ENCODE measurements around the gene SPATS2L. TPM values are rescaled to one million over a fixed set of nuclear protein-coding genes. Genes with fewer than 3 reads are reported as not detected.

SPATS2L gene
- total RNA-seq, 1 donor from 2014 or later, result 491 TPM

DNA sequence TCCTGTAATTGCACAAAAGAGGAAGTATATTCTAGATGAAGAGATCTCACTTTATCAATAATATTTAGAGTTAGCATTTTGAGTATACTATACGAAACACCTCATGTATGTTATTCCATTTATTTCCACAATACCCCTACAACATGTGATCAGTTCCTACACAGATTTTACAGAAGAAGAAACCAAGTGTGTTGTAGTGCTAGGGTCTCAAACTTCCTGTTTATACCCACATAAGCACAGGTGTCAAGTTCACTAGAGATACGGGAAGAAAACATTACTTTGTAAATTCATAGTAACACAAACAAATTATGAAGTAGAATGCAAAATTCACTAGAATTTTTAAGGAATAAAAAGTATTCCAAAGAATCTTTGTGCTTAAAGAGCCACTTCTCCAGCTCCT is 157.0 kb downstream of the SPATS2L start:
- no peak for DNase-seq (ENCODE audit: low read depth)

DNA sequence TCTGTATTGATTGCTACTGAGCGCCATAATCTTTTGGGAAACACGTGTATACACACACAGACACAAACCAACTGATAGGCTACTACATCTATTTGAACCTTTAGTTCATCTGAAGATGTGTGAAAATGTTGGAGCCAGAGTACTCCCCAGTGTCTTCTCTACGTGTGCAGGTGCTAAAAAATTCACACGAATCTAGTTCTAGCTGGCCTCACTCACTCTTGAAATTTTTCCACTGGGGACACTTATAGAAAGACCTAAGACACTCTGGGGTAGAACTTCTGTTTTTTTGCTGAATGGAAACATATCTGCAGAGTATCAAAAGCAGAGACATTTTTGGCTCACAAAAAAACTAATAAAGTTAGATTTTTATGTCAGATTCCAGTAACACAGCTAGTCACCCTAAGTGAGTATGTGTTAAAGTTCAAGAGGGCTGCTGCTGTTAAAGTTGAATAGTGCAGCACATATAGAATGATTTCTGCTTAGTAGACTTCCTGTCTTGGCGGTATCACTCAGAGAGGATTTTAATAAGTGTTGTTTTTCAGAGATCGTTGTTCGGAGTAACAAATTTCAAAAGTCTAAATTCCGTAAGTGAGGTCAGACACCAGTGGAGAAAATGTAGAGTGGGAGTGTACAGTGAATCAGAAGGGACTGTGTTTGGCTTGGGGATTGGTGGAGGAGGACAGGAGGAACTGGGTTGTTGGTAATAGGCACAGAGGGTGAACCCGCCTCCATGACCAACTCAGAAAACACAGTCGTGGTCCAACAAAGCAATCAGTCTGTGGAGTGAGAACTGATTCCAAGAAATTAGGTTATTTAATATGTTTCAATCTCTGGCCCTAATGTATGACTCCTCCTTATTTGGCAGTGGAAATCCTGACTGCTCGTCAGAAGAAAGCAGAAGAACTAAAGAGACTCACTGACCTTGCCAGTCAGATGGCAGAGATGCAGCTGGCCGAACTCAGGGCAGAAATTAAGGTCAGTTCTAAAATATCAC is 160.2 kb downstream of the SPATS2L start:
- DNase-seq (ENCODE audit: low read depth), result no peak

DNA sequence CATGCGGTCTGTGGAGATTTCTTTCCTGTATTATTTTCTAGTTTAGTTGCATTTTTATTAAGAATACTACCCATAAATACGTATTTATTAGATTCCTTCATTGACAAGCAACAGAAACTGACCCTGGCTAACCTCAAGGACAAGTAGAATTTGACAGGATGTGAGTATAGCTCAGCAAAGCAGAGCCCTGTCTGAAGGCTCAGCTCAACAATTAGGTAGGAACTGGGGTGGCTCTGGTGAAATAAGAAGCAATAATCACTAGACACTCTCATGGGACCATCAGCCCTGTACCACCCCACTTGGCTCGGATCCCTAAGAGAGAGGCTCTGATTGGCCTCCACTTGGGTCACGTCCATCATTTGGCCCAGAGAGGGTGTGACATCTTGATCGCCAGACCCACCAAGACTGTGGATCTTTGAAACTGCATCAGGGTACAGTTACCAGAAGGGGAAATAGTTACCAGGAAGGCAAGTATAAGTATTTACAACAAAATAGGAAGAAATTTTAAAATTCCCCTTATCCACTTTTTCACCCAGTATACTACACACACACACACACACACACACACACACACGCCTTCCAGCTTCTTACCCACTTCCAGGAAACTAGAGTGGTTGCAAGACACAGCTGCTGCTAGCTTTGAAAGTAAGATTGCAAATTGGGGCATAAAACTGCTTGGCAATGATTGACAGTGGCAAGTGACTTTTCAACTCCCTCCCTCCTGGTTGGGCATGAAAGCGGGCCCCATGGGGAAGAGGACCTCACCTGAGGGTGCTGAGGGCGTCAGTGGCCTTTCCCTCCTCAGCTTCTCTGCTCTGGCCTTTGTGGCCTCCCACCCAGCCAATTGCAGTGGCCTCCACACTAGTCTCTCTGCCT is 161.6 kb downstream of the SPATS2L start:
- DNase-seq (ENCODE audit: low read depth), result peak; percentile 78

GRCh38 chr2:200469708-200470211 is 163.3 kb downstream of the SPATS2L start:
- DNase-seq (ENCODE audit: low read depth), result peak; percentile 62

DNA sequence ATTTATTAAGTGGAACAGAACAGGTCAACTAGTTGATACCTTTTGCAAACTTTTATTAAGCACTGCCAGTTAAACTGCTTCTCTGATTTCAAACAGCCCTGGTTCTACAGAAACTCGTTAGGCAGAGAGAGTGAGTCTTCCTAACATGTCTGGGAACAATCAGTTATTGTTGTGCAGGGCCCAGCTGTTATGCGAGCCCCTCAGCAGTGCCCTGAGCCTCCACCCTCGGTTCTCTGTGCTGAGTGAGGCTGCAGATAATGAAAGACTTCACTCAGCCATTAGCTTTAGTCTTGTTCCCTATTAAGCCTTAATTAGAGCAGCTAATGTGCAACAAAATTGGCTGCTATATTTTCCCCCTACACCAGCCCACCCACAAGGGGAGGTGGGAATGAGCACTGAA is 163.7 kb downstream of the SPATS2L start:
- no peak for DNase-seq (ENCODE audit: low read depth)

- no peak for DNase-seq (ENCODE audit: low read depth)
These were observed 164.9 kb downstream of the SPATS2L start for GRCh38 chr2:200471324-200471848.

DNA sequence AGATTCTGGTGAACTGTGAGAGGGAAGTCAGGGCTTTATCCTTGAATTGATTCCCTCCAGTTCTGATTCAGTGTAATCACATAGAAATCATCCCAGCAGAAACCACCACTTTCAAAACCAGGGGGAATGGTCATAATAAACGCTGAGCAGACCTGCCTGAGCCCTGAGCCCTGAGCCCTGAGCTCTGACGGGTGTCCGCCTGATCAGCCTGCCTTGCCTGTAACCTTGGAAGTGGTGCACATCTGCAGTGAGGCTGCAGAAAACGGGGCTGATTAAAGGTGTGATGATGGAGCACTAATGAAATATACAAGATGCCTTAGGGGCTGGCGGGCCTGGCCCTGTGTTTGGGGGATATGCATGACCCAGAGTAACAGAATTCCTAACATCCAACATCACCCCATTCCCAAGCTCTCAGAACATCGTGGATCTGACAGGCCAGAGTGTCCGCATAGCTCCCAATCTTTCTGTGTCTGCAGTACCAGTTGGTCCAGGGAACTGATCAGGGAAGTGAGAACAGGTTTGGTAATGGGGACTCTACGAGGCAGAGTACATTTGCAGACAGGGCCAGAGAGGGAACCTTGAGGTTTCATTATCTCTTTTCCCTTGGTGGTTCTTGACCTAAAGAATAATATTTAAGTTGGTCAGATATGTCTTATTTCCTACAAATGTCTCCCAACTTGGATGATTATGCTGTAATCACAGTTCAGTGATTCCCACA is 165.6 kb downstream of the SPATS2L start:
- DNase-seq (ENCODE audit: low read depth), result no peak

GRCh38 chr2:200472853-200473464 is 166.5 kb downstream of the SPATS2L start:
- DNase-seq (ENCODE audit: low read depth), result no peak

DNA sequence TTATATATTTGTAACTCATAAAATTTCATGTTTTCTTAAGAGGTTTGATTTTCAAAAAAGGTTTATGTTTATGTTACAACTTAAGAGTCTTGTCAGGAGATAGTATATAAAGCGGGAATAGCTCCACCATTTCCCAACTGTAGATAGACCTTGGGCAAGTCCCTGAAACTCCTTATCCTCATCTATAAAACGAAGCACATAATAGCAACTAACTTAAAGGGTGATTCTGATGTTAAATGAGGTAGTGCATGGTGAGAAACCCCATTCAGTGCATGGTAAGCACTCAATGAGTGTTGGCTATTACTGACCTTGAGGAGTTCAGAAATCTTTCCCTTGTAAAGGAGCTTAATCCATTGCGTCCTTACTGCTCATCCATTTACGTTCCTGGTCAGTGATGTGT is 169.3 kb downstream of the SPATS2L start:
- no peak for DNase-seq (ENCODE audit: low read depth)

DNA sequence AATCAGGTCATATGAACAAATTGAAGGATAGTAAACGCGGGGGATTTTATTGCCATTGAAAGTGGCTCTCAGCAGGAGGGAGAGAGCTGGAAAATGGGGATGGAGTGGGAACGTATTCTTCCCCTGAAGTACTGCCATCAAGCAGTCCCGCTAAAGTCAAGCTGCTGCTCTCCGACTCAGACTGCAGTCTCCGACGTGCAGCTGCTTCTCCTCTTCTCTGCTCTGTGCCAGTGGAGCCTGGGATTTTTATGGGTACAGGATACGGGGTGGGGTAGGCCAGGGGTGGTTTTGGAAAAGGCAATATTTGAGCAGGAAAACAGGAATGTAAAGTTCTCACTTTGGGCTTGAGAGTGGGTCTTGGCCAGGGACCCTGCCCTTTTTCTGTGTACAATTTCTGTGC is 170.3 kb downstream of the SPATS2L start:
- DNase-seq (ENCODE audit: low read depth), result peak; percentile 55

- DNase-seq (ENCODE audit: low read depth), result no peak
These were observed 171.2 kb downstream of the SPATS2L start for GRCh38 chr2:200477667-200478131.

DNA sequence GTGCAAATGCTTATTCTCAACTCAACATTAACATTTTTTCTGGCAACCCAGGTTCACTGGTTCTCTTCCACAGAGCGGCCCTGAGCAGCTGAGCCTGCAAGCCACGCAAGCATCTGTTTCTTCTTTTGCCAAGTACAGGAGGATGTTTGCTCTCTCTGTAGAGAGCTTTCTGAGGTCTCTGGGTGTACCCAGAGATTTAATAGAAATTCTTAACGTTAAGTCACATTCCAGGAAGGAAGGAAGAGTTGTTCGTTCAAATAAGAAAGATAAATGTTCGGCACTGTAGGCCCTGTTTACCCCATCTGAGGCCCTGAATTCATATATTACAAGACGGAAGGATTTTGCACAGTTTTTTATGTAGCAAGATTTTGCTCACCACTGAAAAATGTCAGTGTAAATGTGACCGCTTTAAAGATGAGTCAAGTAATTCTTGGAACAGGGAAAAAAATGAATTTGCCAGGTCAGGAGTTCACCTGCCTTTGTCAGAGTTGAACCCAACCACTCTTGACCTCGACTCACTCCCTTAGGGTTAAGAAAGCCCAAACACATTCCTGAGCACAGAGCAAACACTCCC is 173.3 kb downstream of the SPATS2L start:
- DNase-seq (ENCODE audit: low read depth), result peak; percentile 51

GRCh38 chr2:200482194-200482593 is 175.7 kb downstream of the SPATS2L start:
- DNase-seq (ENCODE audit: low read depth), result no peak

GRCh38 chr2:200483729-200484198 is 177.3 kb downstream of the SPATS2L start:
- DNase-seq (ENCODE audit: low read depth), result no peak

DNA sequence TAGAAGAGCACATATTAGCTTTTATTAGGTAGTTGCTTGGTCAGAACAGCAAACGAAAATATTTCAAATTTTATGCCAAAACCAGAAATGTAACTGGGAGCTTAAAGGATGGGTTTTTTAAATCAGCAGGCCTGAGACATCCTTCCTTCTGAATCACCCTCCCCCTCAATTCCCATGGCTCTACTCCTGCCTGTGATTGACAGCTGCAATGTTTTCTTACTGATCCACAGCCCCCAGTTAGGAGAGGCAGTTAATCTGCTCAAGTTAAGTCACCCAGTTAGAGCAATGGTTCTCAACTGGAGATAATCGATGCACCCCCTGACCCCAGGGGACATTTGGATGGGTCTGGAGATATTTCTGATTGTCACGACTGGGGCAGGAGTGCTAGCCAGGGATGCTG is 178.4 kb downstream of the SPATS2L start:
- DNase-seq (ENCODE audit: low read depth), result no peak

DNA sequence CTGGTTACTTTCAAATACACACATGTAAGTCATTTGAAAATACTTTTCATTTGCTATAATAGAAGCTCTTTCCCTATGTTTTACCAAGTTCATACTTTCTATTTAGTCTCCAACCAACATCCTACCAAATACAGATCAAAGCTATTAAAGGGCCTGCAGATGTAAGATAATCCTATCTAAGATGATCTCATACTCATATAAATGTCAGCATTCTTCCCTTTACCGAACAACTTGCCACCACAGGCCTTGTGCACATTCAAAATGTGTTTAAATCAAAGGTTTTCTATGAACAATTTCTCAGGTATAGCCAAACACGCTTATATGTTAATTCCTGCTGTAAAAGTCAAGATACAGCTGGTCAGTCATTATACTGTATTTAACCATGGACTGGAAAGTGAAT is 180.0 kb downstream of the SPATS2L start:
- no peak for DNase-seq (ENCODE audit: low read depth)

DNA sequence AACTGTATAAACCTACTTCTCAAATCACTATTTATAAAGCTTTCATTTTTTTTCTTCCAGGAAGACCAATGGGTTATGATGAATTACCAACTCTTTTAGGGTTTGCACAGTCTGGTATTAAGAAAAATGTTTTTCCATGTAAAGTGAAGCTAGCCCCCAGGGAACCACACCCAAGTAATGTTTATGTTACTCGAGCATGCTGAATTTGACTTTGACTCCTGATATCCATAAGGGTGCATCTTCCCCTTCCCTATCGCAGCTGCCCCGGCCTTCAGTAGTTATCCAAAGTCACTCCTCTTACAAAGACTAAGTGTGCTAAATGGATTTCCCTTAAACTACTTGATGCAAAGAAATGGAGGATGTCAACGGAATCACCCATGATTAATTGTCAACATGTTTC is 181.7 kb downstream of the SPATS2L start:
- no peak for DNase-seq (ENCODE audit: low read depth)

- no peak for DNase-seq (ENCODE audit: low read depth)
These were observed 183.5 kb downstream of the SPATS2L start for GRCh38 chr2:200490001-200490400.

DNA sequence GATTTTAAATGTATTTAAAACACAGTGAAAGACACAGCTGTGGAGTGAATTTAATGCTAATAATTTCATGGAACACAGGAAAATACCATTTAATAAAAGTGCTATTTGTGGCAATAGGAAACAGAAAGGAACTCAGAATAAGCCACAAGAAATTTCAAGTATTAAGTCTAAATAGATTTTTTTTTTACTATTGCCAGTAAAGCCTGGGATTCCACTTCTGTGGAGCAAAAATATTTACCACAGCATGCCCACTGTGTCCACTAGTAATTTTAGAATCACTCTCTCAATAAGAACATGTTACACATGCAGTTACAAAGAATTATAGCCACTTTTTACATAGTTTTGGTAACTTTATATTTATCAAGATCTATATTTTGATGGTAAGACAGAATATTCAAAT is 186.2 kb downstream of the SPATS2L start:
- no peak for DNase-seq (ENCODE audit: low read depth)

GRCh38 chr2:200494048-200494447 is 187.6 kb downstream of the SPATS2L start:
- DNase-seq (ENCODE audit: low read depth), result no peak

Measured in myocyte (in vitro differentiated cells).